Endothelial cell of umbilical vein (primary cell): ENCODE measurements around the gene SUV39H1.

Source experiments
- CTCF ChIP-seq, 2 donors: IDR thresholded peaks; 1 replicate in 1 of 2; 2 replicates in 1 of 2; pipeline ENCODE4 v1.5.1; 2011; ENCODE audit warnings: low read length in 2 of 2, mild to moderate bottlenecking in 2 of 2, moderate library complexity in 2 of 2, control low read depth in 1 of 2, inconsistent platforms in 1 of 2, low read depth in 1 of 2; ENCODE audit not compliant: insufficient read depth in 1 of 2; ENCODE audit errors: extremely low read depth in 1 of 2
- EZH2 ChIP-seq: IDR thresholded peaks from 2 replicates; pipeline ENCODE4 v1.6.1; 2012; ENCODE audit warnings: borderline replicate concordance, low read depth, mild to moderate bottlenecking, moderate library complexity, low read length, inconsistent platforms; ENCODE audit not compliant: severe bottlenecking
- FOS ChIP-seq: IDR thresholded peaks from 2 replicates; pipeline ENCODE4 v1.6.1; 2011; ENCODE audit warnings: mild to moderate bottlenecking, low read length, moderate library complexity, borderline replicate concordance; ENCODE audit not compliant: insufficient read depth
- GATA2 ChIP-seq: IDR thresholded peaks from 2 replicates; pipeline ENCODE4 v1.7.0; 2011; ENCODE audit warnings: low read depth, mild to moderate bottlenecking, moderate library complexity, mixed read lengths, low read length; ENCODE audit not compliant: insufficient read length, insufficient read depth
- JUN ChIP-seq: IDR thresholded peaks from 2 replicates; pipeline ENCODE4 v1.6.1; 2011; ENCODE audit warnings: borderline replicate concordance, low read depth; ENCODE audit not compliant: insufficient read length, insufficient read depth
- MYC ChIP-seq: IDR thresholded peaks from one replicate; pipeline ENCODE4 v1.6.1; 2011; ENCODE audit warnings: mild to moderate bottlenecking, low read depth, low read length
- POLR2A ChIP-seq: IDR thresholded peaks from 2 replicates; pipeline ENCODE4 v1.6.1; 2012; ENCODE audit warnings: low read depth, mild to moderate bottlenecking, control low read depth, low read length
- POLR2AphosphoS5 ChIP-seq: IDR thresholded peaks from 2 replicates; pipeline ENCODE4 v1.6.1; 2012; ENCODE audit warnings: low read depth, mild to moderate bottlenecking, control low read depth, low read length, moderate library complexity; ENCODE audit not compliant: insufficient read depth
- TF ChIP-seq, protein P1 (sequence below): IDR thresholded peaks from 2 replicates; pipeline ENCODE4 v1.6.1; 2011; ENCODE audit not compliant: insufficient read depth, insufficient read length

GRCh38 chrX:48721916-48722315 is 25.4 kb downstream of the SUV39H1 start:
- TF ChIP-seq CTCF (IDR thresholded peaks at IDR 0.05; ENCODE audit: extremely low read depth in 1 of 2, insufficient read depth in 1 of 2, low read depth in 1 of 2, low read length in 2 of 2) (no peak), POLR2AphosphoS5 (no peak), FOS (no peak), POLR2A (no peak), MYC (no peak), JUN (no peak), EZH2 (no peak), GATA2 (no peak)
- TF ChIP-seq, protein P1, sequence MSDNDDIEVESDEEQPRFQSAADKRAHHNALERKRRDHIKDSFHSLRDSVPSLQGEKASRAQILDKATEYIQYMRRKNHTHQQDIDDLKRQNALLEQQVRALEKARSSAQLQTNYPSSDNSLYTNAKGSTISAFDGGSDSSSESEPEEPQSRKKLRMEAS: no peak
